NCI-H2107 treated with DMSO at 0.1 percent for 48 hours (cell line): ENCODE measurements around the gene DGCR2.
"Not testable (repeated sequence)": the region's sequence is repeated elsewhere in the genome, so short reads cannot be mapped to it uniquely, and the experiment has no call there.

ENCODE experiments used
- DNase-seq: peaks from one replicate; lab custom pipeline; 2025; ENCODE audit not compliant: unreplicated experiment; lab: John Stamatoyannopoulos, UW

DGCR2 gene

DNA sequence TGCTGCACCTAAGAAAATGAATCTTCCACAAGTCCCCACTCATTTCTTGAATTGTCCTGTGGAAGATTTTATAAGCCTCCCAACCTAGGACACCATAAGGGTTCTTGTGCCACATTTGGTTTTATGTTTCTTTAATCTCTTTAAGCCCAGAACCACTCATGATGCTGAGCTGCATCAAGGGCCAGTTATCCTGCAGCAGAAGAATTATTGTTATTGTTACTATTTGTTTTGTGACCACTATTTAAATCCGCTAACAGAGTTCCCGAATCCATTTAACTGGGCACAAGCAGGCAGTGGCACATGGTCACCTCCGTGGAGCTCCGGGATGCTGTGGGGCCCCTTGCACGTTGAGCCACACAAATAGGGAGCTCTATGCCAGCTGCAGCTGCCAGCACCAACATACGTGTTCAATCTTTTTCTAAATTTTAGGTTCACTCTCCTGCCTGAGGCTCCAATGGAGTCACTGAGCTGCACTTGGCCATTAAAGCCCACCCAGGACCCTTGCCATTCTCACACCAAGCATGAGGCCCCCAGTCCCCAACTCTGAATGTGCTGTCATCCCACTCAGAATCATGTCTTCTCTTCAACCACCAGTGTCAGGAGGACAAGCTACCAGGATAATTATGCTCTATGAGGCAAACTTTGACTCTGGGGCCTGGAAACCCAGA, 60.6 kb downstream of the DGCR2 start:
- no peak for DNase-seq

GRCh38 chr22:19060356-19061009, 61.7 kb downstream of the DGCR2 start:
- no peak for DNase-seq

DNA sequence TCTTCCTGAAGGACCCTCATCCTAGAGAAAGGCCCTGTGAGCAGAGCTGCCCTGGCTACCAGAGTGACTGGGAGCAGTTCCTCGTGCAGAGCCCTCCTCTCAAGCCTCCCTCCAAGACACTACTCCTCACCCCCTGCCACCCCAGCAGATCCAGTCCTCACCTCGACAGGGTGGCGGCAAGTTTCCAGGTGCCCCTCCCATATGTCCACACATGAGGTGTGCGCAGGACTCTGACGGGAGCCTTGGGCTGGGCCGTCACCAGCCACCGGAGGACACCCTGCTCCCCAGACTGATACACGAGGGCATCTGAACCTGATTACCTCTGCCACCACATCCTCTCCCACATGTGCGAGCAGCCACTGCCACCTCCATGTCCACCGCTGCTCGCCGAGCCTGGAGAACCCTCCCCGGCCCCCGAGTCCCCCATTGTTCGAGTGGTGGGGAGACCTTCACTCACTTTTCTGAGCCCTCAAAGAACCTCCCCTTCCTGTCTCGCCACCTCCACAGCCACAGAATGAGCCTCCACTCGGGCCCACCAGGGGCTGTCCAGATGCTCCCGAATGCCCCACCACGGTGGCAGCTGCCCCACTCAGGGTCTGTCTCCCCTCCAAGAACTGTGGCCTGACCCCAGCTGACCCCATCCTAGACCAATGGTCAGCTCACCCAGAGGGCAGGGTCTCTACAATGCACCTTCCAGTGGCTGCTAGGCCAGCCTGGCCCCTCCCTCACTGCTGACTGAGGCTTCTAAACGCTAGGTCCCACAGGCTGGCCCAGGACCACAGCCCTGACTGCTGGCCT, 62.5 kb downstream of the DGCR2 start:
- DNase-seq, result no peak

- no peak for DNase-seq
These were observed 63.3 kb downstream of the DGCR2 start for GRCh38 chr22:19058713-19059451.

DNA sequence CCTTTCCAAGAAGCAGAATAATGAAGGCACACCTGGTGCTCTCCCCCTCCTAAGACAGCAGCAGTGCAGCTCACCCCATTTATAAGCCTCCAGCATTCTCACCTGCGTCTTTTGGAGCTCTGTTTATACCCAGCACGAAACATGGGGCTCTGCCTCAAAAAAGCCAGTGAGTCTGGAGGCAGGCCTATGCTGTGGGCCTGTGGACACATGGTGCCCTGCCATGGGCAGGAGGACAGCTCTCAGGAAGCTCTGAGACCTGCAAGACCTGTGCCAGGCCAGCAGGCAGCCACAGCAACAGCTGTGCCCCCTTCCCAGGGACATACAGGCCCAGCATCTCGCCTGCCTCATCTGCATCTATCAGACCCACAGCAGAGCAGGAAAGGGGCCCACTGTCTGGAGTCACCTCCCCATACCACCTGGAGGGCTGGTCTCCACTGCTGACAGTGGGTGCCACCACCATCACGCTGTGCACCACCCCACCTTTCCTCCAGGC, 64.2 kb downstream of the DGCR2 start:
- no peak for DNase-seq

DNA sequence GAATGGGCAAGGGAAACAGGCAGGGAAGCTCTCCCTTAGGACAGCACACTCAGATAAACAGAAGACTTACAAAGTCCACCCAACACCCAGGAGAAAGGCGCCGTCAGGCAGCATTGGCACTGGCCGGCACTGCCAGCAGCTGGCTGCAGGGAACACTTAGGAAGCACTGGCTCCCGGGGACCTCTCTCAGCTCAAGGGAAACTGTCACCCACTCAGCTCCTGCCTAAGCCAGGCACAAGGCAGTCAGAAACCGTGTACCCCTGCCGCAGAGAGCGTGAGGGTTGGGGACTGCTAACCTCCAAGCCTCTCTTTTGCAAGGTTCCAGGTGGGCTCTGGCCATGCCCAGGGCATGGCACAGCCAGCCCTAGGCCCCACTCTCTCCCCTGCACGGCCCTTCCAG, 64.7 kb downstream of the DGCR2 start:
- DNase-seq, result no peak

GRCh38 chr22:19056951-19057401, 65.2 kb downstream of the DGCR2 start:
- DNase-seq, result no peak

GRCh38 chr22:19055801-19056200, 66.4 kb downstream of the DGCR2 start:
- DNase-seq, result no peak

DNA sequence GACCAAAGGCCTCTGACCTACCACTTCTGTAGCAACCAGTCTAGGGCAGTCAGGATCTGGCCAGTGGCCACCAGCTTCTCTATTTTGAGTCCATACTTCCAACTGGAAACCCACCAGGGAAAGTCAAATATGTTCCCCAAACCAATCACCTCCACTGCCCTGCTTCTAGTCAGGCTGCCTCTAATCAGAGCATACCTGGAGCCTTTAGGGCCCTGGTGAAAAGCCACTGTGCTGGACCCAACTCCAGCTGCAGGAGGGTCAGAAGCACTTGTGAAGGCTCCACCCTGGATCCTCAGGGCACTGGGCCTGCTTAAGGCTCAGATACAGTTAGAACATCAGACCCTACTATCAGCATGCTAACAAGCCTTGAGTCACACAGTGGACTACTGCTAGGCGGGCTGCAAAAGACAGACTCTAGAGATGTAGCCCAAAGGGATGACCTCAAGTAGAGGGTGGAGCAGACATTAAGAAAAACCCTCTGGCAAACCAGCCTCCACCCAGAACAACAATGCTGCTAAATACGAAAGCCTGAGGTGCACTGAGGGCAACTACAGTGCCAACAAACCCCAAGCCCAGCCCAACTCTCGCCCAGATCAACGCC, 69.2 kb downstream of the DGCR2 start:
- no peak for DNase-seq

DNA sequence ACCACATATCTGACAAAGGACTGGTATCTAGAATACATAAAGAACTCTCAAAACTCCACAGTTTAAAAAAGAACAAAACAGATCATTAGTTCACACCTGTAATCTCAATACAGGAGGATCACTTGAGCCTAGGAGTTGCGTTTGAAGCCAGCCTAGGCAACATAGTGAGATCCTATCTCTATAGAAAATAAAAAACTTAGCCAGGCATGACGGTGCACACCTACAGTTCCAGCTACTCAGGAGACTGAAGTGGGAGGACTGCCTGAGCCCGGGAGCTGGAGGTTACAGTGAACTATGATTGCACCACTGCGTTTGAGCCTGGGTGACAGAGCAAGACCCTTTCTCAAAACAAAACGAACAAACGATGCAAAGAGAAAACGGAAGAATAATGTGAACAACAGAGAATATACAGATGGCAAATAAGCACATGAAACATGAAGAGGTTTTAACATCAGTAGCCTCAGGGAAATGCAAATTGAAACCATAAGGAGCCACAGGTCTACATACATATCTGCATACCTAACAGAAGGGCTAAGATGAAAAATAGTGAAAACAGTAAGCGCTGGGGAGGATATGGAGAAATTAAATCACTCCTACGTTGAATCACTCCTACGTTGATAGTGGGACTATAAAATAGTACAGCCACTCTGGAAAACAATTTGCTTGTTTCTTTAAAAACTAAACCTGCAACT, 70.7 kb downstream of the DGCR2 start:
- DNase-seq, result peak; percentile 27

DNA sequence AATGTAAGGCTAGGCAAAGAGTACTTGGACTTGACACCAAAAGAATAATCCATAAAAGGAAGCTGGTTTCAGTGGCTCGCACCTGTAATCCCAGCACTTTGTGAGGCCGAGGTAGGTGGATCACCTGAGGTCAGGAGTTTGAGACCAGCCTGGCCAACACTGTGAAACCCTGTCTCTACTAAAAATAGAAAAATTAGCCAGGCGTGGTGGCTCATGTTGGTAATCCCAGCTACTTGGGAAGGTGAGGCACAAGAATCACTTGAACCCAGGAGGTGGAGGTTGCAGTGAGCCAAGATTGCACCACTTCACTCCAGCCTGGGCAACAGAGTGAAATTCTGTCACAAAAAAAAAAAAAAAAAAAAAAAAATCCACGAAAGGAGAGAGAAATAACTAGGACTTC, 71.4 kb downstream of the DGCR2 start:
- DNase-seq, result not testable (repeated sequence)

- DNase-seq, result no peak
These were observed 72.1 kb downstream of the DGCR2 start for GRCh38 chr22:19050117-19050516.

DNA sequence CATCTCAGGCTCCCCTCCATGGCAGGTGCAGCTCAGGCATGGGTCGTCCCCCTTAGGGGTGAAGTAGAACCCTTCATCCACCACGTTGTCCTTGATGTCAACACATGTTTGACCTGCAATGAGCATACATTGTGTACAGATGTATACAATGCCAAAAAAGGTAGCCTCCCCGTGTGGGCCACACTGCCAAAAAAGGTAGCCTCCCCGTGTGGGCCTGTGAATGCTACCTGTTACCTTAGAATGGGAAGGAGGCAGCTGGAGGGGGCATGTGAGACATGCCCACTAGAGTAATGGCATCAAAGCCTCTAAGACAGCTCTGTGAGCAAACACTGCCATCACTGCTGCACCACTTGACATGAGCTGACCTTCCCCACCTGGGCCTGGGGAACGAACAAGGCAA, 73.7 kb downstream of the DGCR2 start:
- no peak for DNase-seq

DNA sequence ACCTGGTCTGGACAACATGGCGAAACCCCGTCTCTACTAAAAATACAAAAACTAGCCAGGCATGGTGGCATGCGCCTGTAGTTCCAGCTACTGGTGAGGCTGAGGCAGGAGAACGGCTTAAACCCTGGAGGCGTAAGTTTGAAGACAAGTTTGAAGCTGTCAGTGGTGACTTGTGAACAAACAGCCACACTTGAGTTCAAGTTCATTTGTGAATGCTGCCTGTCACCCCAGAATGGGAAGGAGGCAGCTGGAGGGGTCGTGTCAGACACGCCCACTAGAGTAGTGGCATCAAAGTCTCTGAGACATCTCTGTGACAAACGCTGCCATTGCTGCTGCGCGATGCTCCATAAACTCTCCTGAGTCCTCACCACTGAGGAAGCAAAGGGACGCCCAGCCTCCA, 74.2 kb downstream of the DGCR2 start:
- no peak for DNase-seq

DNA sequence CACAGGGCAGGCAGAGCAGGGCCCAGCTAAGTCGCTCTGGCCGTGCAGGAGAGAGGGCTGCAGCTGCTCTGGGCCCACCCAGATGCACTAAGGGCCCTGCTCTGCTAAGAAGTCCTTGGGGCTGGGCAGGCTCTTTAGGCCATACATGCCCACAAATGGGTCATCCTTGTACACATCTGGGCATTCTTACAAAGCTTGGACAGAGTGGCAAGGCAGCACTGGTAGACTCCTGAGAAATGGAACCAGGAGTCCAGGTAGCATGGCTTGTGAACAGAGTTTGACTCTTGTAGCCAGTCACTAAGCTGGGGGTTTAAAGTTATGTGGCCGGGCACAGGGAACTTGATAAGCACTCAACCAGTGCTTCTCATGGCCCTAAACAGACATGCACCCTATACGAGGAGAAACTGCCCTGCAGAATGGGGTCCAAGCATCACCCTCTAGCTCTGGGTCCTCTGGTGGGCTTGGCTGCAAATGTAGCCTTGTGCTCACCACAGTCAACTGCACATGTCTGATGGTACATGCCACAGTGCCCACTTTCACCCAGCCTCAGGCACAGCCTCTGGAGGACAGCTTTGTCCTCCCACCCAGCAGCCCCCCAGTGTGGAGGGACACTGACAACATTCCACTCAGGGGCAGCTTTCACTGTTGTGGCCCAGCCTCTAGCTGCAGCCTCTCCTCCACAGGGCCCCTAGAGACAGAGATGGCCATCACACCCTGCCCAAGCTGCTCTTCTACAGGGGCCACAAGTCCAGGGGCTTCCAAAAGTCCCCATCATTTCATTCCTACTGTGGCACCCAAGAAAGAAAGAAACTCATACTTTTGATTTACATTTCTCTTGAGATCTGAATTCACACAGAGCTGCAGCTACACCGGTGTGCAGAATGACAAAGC, 75.2 kb downstream of the DGCR2 start:
- no peak for DNase-seq

DNA sequence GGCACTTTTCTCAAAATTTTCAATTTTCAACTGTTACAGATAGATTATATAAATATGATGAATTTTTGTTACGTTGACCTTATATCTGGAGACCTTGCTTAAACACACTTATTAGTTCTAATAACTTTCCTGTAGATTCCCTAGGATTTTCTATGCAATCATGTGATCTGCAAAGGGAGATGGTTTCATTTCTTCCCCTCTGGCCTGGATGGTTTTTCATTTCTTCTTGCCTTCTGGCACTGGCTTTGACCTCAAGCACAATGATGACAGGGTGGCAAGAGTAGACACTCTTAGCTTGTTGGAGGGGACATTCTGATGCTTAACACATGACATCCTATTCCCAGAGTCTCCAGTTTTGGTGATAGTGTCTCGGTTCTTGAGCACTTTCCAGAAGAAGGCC, 75.9 kb downstream of the DGCR2 start:
- DNase-seq, result no peak

DNA sequence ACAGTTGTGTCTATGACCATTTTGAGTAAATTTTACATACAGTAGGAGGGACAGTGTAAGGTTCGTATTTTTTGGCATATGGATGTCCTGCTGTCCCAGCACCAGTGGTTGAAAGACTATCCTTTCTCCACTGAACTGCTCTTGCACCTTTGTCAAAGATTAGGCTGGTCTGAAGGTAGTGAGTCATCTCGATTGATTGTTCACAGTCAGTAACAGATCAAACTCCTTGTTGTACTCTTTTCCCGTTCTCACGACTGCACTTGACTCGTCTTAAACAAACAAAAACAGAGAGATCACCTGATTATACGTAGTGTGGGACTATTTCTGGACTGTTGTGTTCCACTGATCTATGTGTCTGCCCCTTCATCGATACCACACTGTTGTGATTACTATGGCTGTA, 77.1 kb downstream of the DGCR2 start:
- DNase-seq, result no peak

DNA sequence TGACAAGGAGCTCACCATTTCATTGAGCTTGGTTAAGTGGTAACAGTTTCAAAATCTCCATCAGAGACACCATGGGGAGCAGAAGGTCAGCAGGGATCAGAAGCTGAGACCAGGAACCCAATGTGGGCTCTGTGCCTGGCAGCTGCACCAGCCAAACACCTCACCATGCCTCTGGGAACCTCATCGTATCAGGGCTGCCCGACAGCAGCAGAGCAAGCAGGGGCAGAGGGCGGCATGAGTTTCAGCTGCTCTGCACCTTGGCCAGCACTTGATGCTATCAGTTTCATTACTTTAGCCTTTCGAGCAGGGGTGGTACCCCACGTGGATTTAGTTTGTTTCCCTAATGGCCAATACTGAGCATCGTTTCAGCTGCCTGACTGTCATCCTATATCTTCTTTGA, 77.8 kb downstream of the DGCR2 start:
- DNase-seq, result no peak
